HL-60 (cell line): ENCODE data around the gene RPL22.

ENCODE experiments used
- DNase-seq, 2 experiments: peaks; one replicate each; pipeline ENCODE4 v3.0.0-alpha.2; 2010 to 2020; ENCODE audit warnings: low read depth in 1 of 2, low spot score in 1 of 2
- H3K27ac ChIP-seq: fragments of 250-450 bp; sonication (Bioruptor Pico); replicated peaks from 2 replicates; pipeline ENCODE4 v1.5.1; 2020; ENCODE audit warnings: mild to moderate bottlenecking, moderate library complexity
- H3K27me3 ChIP-seq: fragments of 250-450 bp; sonication (Bioruptor Pico); 2 replicates; pipeline ENCODE4 v1.5.1; 2021; ENCODE audit warnings: mild to moderate bottlenecking, moderate library complexity; ENCODE audit not compliant: insufficient read depth, poor library complexity, severe bottlenecking
- H3K4me3 ChIP-seq: replicated peaks from 2 replicates; pipeline ENCODE4 v1.5.1; 2011; ENCODE audit warnings: mild to moderate bottlenecking, control low read depth, low read length; ENCODE audit not compliant: insufficient read depth
- CTCF ChIP-seq: IDR thresholded peaks from one replicate; pipeline ENCODE4 v1.5.1; 2011; ENCODE audit warnings: low read length, control low read depth, inconsistent platforms; ENCODE audit not compliant: insufficient read depth
- GABPA ChIP-seq: IDR thresholded peaks from 2 replicates; pipeline ENCODE4 v1.6.1; 2012; ENCODE audit warnings: low read depth
- POLR2AphosphoS5 ChIP-seq: IDR thresholded peaks from 2 replicates; pipeline ENCODE4 v1.6.1; 2012; ENCODE audit warnings: low read depth
- REST ChIP-seq: IDR thresholded peaks from 2 replicates; pipeline ENCODE4 v1.6.1; 2012; ENCODE audit warnings: low read depth; ENCODE audit not compliant: insufficient replicate concordance
- SPI1 ChIP-seq: IDR thresholded peaks from 2 replicates; pipeline ENCODE4 v1.6.1; 2012; ENCODE audit warnings: low read depth, mild to moderate bottlenecking, borderline replicate concordance

Gene RPL22

DNA sequence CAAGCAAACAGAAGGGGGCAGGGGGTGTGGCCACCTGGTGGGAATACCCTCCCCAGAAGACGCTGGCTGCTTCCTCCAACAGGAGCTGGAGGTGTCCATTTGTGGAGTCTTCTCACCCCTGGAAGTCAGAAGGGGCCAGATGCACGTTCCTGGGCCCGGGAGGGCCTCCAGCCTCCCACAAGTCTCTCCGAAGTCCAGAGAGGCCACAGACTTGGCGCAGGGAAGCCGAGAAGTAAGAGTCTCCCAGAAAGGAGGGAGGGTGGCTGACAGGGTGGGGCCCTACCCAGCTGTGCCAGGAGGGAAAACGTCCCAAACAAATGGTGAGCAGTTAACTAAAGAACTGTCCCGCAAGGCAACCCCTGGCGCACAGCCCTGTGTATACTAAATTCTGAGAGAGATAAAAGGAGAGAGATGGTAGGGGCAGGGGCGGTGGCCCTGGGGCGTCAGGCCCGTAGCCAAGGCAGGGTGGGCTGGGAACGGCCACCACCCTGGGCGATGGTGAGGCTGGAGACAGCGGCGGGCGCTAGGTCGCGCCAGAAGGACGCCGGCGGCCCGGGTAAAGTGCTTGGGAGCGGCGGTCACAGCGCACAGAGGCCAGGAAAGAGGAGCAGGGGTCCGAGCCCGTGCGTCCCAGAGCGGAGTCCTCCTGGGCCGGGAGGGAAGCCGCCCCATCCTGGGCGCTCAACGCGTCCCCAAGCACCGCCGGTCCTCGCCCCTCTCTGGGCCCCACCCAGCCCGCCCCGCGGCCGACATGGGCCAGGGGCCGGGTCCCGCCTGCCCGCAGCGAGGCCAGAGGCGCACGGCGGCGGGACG, 20.4 kb downstream of the RPL22 start:
- Histone ChIP-seq H3K27me3 (peaks cover 31% of the 10 kb centered on the region), H3K4me3 (no peak overlapping the region), H3K27ac (no peak overlapping the region)
- DNase-seq, result no peak
- TF ChIP-seq POLR2AphosphoS5 (no peak), CTCF (no peak), REST (no peak), GABPA (no peak), SPI1 (no peak)

DNA sequence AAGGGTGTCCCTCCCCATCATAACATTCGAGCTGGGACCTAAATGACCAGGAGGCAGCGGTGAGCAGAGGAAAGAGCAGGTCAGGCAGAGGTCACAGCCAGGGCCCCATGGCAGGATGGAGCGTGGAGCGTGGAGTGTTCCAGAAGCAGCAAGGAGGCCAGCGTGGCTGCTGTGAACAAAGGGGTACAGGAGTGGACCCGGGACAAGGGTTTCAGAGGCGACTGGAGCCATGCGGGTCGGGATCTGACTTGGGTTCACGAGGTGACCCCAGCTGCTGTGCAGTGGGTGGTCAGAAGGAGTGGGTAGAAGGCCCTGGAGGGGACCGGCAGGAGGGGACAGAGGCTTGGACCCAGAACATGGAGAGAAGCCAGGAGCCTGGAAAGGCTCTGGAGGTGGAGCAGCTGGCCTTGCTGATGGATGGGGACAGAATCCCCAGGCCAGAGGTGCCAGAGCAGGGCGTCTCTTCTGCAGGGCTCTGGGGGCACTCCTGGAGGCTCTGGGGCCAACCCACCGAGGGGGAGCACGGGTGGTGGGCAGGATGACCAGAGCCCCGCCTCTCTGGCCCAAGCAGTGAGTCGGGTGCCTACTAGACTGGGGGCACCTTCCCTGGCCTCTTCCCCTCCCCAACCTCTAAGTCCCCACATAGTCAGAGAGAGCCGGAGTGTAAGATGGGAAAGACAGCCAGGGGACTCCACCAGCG, 21.6 kb downstream of the RPL22 start:
- Histone ChIP-seq H3K4me3 (no peak overlapping the region), H3K27ac (no peak overlapping the region), H3K27me3 (peaks cover 31% of the 10 kb centered on the region)
- no peak for DNase-seq
- TF ChIP-seq REST (no peak), CTCF (no peak), POLR2AphosphoS5 (no peak), GABPA (no peak), SPI1 (no peak)

- no peak for DNase-seq
- Histone ChIP-seq H3K27ac (no peak overlapping the region), H3K4me3 (no peak overlapping the region), H3K27me3 (peaks cover 31% of the 10 kb centered on the region)
- TF ChIP-seq REST (no peak), POLR2AphosphoS5 (no peak), GABPA (no peak), CTCF (no peak), SPI1 (no peak)
These were observed 22.6 kb downstream of the RPL22 start for GRCh38 chr1:6176779-6177178.
